Ovary (tissue), 3 donors: ENCODE data around the gene DECR2.

ENCODE experiments used
- EP300 ChIP-seq: sonication (generic); formaldehyde crosslinking; IDR thresholded peaks from one replicate; pipeline ENCODE4 v1.6.1; 2017; ENCODE audit warnings: antibody characterized with exemption
- POLR2A ChIP-seq: fragments of 450-650 bp; IDR thresholded peaks from one replicate; pipeline ENCODE4 v1.6.1; 2017; ENCODE audit warnings: antibody characterized with exemption, mild to moderate bottlenecking, moderate library complexity
- TF ChIP-seq, protein P1 (sequence below), 3 donors: fragments of 450-650 bp in 2 of 3; fragments of 200-600 bp in 1 of 3; IDR thresholded peaks; one replicate each; pipeline versions ENCODE4 v1.5.1 to v1.8.0; 2016 to 2022; ENCODE audit warnings: antibody characterized with exemption in 3 of 3, mild to moderate bottlenecking in 1 of 3
- donor health status: DM: no; HTN: no; CAD: no.

DNA sequence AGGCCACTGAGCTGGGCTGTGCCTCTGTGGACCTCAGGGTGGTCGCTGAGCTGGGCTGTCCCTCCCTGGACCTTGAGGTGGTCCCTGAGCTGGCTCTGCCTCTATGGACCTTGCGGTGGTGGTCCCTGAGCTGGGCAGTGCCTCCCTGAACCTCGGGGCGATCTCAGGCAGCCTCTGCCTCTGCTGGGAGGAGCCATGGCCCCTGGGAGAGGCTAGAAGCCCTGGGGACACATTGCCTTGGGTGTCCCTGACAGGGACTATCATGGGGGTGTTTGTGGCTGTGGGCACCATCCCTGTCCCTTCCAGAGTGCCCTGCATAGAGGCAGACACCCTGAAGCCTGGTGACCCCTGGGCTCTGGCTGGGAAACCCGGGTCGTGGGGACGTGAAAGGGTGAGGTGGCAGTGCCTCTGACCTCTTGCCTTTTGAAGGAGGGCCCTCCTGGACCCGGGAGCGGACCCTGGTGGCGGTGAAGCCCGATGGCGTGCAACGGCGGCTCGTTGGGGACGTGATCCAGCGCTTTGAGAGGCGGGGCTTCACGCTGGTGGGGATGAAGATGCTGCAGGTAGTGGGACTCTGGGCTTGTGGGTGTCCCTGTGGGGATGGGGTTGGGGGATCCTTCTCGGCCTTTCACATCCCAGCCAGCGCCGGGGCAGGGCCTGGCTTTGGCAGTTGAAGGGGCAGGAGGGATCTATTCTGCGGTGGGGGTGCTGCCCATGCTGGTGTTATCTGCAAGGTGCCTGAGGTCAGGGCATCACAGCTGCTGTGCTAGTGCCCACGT is 2.9 kb upstream of the DECR2 start:
- TF ChIP-seq, protein P1, sequence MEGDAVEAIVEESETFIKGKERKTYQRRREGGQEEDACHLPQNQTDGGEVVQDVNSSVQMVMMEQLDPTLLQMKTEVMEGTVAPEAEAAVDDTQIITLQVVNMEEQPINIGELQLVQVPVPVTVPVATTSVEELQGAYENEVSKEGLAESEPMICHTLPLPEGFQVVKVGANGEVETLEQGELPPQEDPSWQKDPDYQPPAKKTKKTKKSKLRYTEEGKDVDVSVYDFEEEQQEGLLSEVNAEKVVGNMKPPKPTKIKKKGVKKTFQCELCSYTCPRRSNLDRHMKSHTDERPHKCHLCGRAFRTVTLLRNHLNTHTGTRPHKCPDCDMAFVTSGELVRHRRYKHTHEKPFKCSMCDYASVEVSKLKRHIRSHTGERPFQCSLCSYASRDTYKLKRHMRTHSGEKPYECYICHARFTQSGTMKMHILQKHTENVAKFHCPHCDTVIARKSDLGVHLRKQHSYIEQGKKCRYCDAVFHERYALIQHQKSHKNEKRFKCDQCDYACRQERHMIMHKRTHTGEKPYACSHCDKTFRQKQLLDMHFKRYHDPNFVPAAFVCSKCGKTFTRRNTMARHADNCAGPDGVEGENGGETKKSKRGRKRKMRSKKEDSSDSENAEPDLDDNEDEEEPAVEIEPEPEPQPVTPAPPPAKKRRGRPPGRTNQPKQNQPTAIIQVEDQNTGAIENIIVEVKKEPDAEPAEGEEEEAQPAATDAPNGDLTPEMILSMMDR (IDR thresholded peaks at IDR 0.05): no peak
- no peak for TF ChIP-seq EP300
- no peak for TF ChIP-seq POLR2A
